ENCODE data around the gene CFAP107. TPM values are rescaled to one million over a fixed set of nuclear protein-coding genes. Genes with fewer than 3 reads are reported as not detected.

Gene CFAP107
- not detected in 2 replicates for total RNA-seq

GRCh38 chr1:12745992-12746323, at the start of gene CFAP107:
Gene CFAP107 (plus strand): TSS chr1:12746200. CDS start chr1:12746431, 231 bp downstream.

GRCh38 chr1:12715896-12716437, 30.0 kb upstream of the CFAP107 start, which contains the start of gene AADACL3:
Gene AADACL3 (plus strand): TSS chr1:12716110. CDS start chr1:12716177, 67 bp downstream.

GRCh38 chr1:12773438-12773837, 27.4 kb downstream of the CFAP107 start, which contains the start of gene PRAMEF12:
Gene PRAMEF12 (plus strand): TSS chr1:12773738. CDS start chr1:12774868, 1,130 bp downstream.

GRCh38 chr1:12791097-12791496, 45.1 kb downstream of the CFAP107 start, which contains the start of gene PRAMEF1:
Gene PRAMEF1 (plus strand): TSS chr1:12791397. CDS start chr1:12793228, 1,831 bp downstream.

Other genes starting within 250 kb of the CFAP107 start
- gene DHRS3, start 128.0 kb upstream of the CFAP107 start, total RNA-seq, result 95.1 and 100 TPM in 2 replicates
- 0.16 TPM in 1 of 2 replicates, not detected in the other for gene AADACL4, start 102.1 kb upstream of the CFAP107 start, total RNA-seq
- gene AADACL3, start 30.1 kb upstream of the CFAP107 start, total RNA-seq, result not detected in 2 replicates
- gene PRAMEF12, start 27.5 kb downstream of the CFAP107 start, total RNA-seq, result not detected in 2 replicates
- not detected in 2 replicates for gene PRAMEF1, start 45.2 kb downstream of the CFAP107 start, total RNA-seq
- gene PRAMEF11, start 85.2 kb downstream of the CFAP107 start, total RNA-seq, result not detected in 2 replicates
- not detected in 2 replicates for gene HNRNPCL1, start 102.5 kb downstream of the CFAP107 start, total RNA-seq
- gene PRAMEF2, start 110.9 kb downstream of the CFAP107 start, total RNA-seq, result not detected in 2 replicates
- gene PRAMEF4, start 140.0 kb downstream of the CFAP107 start, total RNA-seq, result not detected in 2 replicates
- not detected in 2 replicates for gene PRAMEF10, start 152.1 kb downstream of the CFAP107 start, total RNA-seq
- not detected in 2 replicates for gene PRAMEF7, start 170.4 kb downstream of the CFAP107 start, total RNA-seq
- gene PRAMEF6, start 201.4 kb downstream of the CFAP107 start, total RNA-seq, result not detected in 2 replicates